Neural cell (in vitro differentiated cells): ENCODE measurements around the gene FUS. TPM values are rescaled to one million over a fixed set of nuclear protein-coding genes. Genes with fewer than 3 reads are reported as not detected.

Experiments
- H2AFZ ChIP-seq: fragments of 200-600, 300-800 bp; sonication (generic), shearing (Covaris generic); 2 replicates; pipeline ENCODE4 v1.6.0; 2014; ENCODE audit warnings: low read depth, mild to moderate bottlenecking, antibody characterized with exemption, low read length, moderate library complexity
- H3F3A ChIP-seq: fragments of 200-600 bp; shearing (Covaris generic); 2 replicates; pipeline ENCODE4 v1.6.1; 2016; ENCODE audit warnings: mild to moderate bottlenecking, moderate library complexity, mixed read lengths, antibody characterized with exemption, low read length; ENCODE audit not compliant: insufficient read depth, poor library complexity, severe bottlenecking
- H3K27ac ChIP-seq: fragments of 200-600, 300-800 bp; sonication (generic), shearing (Covaris generic); 2 replicates; pipeline ENCODE4 v1.5.1; 2014; ENCODE audit warnings: mild to moderate bottlenecking, low read length, moderate library complexity
- H3K27me3 ChIP-seq: fragments of 300-800, 200-600 bp; sonication (generic), shearing (Covaris generic); 2 replicates; pipeline ENCODE4 v1.6.0; 2014; ENCODE audit warnings: mild to moderate bottlenecking, low read depth, low read length, moderate library complexity; ENCODE audit not compliant: insufficient read depth
- H3K36me3 ChIP-seq: fragments of 300-800, 200-600 bp; sonication (generic), shearing (Covaris generic); 2 replicates; pipeline ENCODE4 v1.5.1; 2014; ENCODE audit warnings: mild to moderate bottlenecking, antibody characterized with exemption, low read length, moderate library complexity; ENCODE audit not compliant: insufficient read depth
- H3K4me2 ChIP-seq: fragments of 300-800, 200-600 bp; sonication (generic), shearing (Covaris generic); 2 replicates; pipeline ENCODE4 v1.6.0; 2014; ENCODE audit warnings: mild to moderate bottlenecking, low read length
- H3K4me3 ChIP-seq: fragments of 300-800, 200-600 bp; sonication (generic), shearing (Covaris generic); 2 replicates; pipeline ENCODE4 v1.5.1; 2014; ENCODE audit warnings: mild to moderate bottlenecking, low read length, moderate library complexity
- H3K79me2 ChIP-seq: fragments of 200-600 bp; shearing (Covaris generic); replicated peaks from 2 replicates; pipeline ENCODE4 v1.6.0; 2014; ENCODE audit warnings: mild to moderate bottlenecking, low read length, moderate library complexity; ENCODE audit not compliant: insufficient read depth
- H3K9ac ChIP-seq: fragments of 300-800, 200-600 bp; sonication (generic), shearing (Covaris generic); 2 replicates; pipeline ENCODE4 v1.6.1; 2016; ENCODE audit warnings: mild to moderate bottlenecking, low read length, mixed read lengths
- H3K9me2 ChIP-seq: fragments of 200-600 bp; shearing (Covaris generic); 2 replicates; pipeline ENCODE4 v1.6.1; 2016; ENCODE audit warnings: mild to moderate bottlenecking, low read length, mixed read lengths; ENCODE audit not compliant: insufficient read depth
- H3K9me3 ChIP-seq: fragments of 200-600, 300-800 bp; sonication (generic), shearing (Covaris generic); 2 replicates; pipeline ENCODE4 v1.6.1; 2016; ENCODE audit warnings: mild to moderate bottlenecking, mixed run types, low read length, moderate library complexity, mixed read lengths
- H4K20me1 ChIP-seq: fragments of 200-600 bp; shearing (Covaris generic); 2 replicates; pipeline ENCODE4 v1.6.1; 2016; ENCODE audit warnings: mild to moderate bottlenecking, mixed run types; ENCODE audit not compliant: insufficient read depth
- CTCF ChIP-seq: fragments of 450-650 bp; IDR thresholded peaks from 2 replicates; pipeline ENCODE4 v1.5.1; 2014; ENCODE audit warnings: antibody characterized with exemption, mild to moderate bottlenecking, moderate library complexity; ENCODE audit not compliant: poor library complexity, severe bottlenecking
- EP300 ChIP-seq: fragments of 450-650 bp; conservative IDR thresholded peaks from 2 replicates; pipeline ENCODE4 v1.6.1; 2014; ENCODE audit warnings: antibody characterized with exemption, mild to moderate bottlenecking, moderate library complexity; ENCODE audit not compliant: poor library complexity, severe bottlenecking
- MXI1 ChIP-seq: fragments of 450-650 bp; conservative IDR thresholded peaks from 2 replicates; pipeline ENCODE4 v1.6.1; 2014; ENCODE audit warnings: antibody characterized with exemption, mild to moderate bottlenecking; ENCODE audit not compliant: poor library complexity, severe bottlenecking
- POLR2AphosphoS5 ChIP-seq: IDR thresholded peaks from 2 replicates; pipeline ENCODE4 v1.6.1; 2012
- RAD21 ChIP-seq: fragments of 450-650 bp; conservative IDR thresholded peaks from 2 replicates; pipeline ENCODE4 v1.6.1; 2014; ENCODE audit warnings: antibody characterized with exemption, mild to moderate bottlenecking, moderate library complexity
- SMC3 ChIP-seq: fragments of 450-650 bp; conservative IDR thresholded peaks from 2 replicates; pipeline ENCODE4 v1.6.1; 2014; ENCODE audit warnings: antibody characterized with exemption, mild to moderate bottlenecking, moderate library complexity; ENCODE audit not compliant: poor library complexity
- TAF1 ChIP-seq: IDR thresholded peaks from 2 replicates; pipeline ENCODE4 v1.6.1; 2012; ENCODE audit warnings: low read depth
- polyA plus RNA-seq: library from polyadenylated mRNA; depleted of rRNA; stranded (reverse); fragments of >200 nt; gene quantifications from 2 replicates; pipeline ENCODE4 v1.2.3, GENCODE V29; 2014

FUS gene
- polyA plus RNA-seq, 1 donor from 2014 or later: 54.3 TPM

DNA sequence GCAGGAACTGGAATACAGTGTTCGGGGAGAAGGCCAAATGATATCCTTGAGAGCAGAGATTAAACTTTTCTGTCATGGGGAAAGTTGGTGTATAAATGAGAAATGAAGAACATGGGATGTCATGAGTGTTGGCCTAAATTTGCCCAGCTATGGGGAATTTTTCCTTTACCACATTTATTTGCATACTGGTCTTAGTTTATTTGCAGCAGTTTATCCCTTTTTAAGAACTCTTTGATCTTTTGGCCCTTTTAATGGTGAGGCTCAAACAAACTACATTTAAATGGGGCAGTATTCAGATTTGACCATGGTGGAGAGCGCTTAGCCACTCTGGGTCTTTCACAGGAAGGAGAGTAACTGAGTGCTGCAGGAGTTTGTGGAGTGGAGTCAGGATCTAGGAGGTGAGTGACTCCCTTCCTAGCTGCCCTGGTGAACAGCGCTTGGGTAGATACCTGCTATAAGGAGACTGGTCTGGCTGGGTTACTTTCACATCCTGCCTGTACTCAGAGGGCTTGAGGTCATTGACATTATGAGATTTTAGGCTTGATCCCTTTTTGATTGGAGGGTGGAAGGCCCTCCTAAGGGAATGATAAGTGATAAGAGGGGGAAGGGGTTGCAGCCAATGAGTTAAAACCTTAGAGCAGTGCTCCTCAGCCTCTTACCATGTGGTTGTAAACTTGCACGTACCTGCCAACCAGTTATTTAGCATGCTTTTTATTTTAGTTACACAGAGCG is 11.9 kb downstream of the FUS start:
- Histone ChIP-seq H3K9ac (no peak overlapping the region), H3K9me3 (no peaks in the 10 kb centered on the region), H3K4me2 (no peak overlapping the region), H3K9me2 (no peaks in the 10 kb centered on the region), H3F3A (no peaks in the 10 kb centered on the region), H3K27me3 (no peaks in the 10 kb centered on the region), H4K20me1 (peaks cover 23% of the 10 kb centered on the region), H3K36me3 (peaks cover 23% of the 10 kb centered on the region), H3K27ac (no peak overlapping the region), H3K4me3 (no peak overlapping the region), H2AFZ (no peak overlapping the region), H3K79me2 (peaks cover 11% of the 10 kb centered on the region)
- no peak for TF ChIP-seq TAF1
- no peak for TF ChIP-seq MXI1
- no peak for TF ChIP-seq POLR2AphosphoS5
- TF ChIP-seq SMC3: no peak
- no peak for TF ChIP-seq EP300
- no peak for TF ChIP-seq RAD21

- no peaks in the 10 kb centered on the region for H3K9me2 ChIP-seq
- no peak overlapping the region for H3K27ac ChIP-seq
- no peaks in the 10 kb centered on the region for H3F3A ChIP-seq
- no peak overlapping the region for H3K4me2 ChIP-seq
- H2AFZ ChIP-seq: no peak overlapping the region
- peaks cover 8% of the 10 kb centered on the region for H3K79me2 ChIP-seq
- H4K20me1 ChIP-seq: peaks cover 14% of the 10 kb centered on the region
- H3K36me3 ChIP-seq: peaks cover 23% of the 10 kb centered on the region
- no peak overlapping the region for H3K9ac ChIP-seq
- TF ChIP-seq POLR2AphosphoS5: peak; percentile 1
- TF ChIP-seq SMC3: no peak
- no peaks in the 10 kb centered on the region for H3K27me3 ChIP-seq
- H3K4me3 ChIP-seq: no peak overlapping the region
- no peaks in the 10 kb centered on the region for H3K9me3 ChIP-seq
Measured at GRCh38 chr16:31192856-31193642, 13.1 kb downstream of the FUS start.

DNA sequence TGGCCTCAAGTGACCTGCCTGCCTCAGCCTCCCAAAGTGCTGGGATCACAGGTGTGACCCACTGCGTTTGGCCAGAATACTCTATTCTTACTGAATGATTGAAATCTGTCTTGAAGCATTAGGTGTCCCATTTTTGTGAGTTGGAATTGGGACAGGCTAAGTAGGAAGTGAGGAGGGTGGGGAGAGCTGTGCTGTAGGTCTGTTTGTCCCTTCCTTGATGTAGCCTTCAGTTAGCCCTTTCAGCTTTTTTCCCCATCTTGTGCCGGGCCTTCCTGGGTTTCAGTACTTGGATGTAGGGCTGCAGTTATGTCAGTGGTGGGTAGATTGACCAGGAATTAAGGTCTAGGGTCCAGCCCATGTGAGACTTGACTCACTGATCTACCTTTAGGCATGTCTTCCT is 13.9 kb downstream of the FUS start:
- H3K4me3 ChIP-seq: no peak overlapping the region
- TF ChIP-seq POLR2AphosphoS5 (no peak), SMC3 (no peak), EP300 (no peak), CTCF (no peak), TAF1 (no peak)
- no peaks in the 10 kb centered on the region for H3K27me3 ChIP-seq
- H3K36me3 ChIP-seq: peaks cover 23% of the 10 kb centered on the region
- H3K9me3 ChIP-seq: no peaks in the 10 kb centered on the region
- H3K79me2 ChIP-seq: peaks cover 2% of the 10 kb centered on the region
- no peak overlapping the region for H3K9ac ChIP-seq
- H3K4me2 ChIP-seq: no peak overlapping the region
- no peaks in the 10 kb centered on the region for H3K9me2 ChIP-seq
- H3K27ac ChIP-seq: no peak overlapping the region
- H3F3A ChIP-seq: no peaks in the 10 kb centered on the region
- H2AFZ ChIP-seq: no peak overlapping the region
- peaks cover 10% of the 10 kb centered on the region for H4K20me1 ChIP-seq
